A375 (cell line): ENCODE data around the gene CA7. TPM values are rescaled to one million over a fixed set of nuclear protein-coding genes. Genes with fewer than 3 reads are reported as not detected.

Source experiments
- total RNA-seq: library from RNA; depleted of rRNA; stranded (reverse); fragments of >200 nt; shearing (Covaris generic); gene quantifications from 2 replicates; pipeline ENCODE4 v1.2.3, GENCODE V29; 2014; rRNA removed

The CA7 gene
- total RNA-seq: not detected in 2 replicates

DNA sequence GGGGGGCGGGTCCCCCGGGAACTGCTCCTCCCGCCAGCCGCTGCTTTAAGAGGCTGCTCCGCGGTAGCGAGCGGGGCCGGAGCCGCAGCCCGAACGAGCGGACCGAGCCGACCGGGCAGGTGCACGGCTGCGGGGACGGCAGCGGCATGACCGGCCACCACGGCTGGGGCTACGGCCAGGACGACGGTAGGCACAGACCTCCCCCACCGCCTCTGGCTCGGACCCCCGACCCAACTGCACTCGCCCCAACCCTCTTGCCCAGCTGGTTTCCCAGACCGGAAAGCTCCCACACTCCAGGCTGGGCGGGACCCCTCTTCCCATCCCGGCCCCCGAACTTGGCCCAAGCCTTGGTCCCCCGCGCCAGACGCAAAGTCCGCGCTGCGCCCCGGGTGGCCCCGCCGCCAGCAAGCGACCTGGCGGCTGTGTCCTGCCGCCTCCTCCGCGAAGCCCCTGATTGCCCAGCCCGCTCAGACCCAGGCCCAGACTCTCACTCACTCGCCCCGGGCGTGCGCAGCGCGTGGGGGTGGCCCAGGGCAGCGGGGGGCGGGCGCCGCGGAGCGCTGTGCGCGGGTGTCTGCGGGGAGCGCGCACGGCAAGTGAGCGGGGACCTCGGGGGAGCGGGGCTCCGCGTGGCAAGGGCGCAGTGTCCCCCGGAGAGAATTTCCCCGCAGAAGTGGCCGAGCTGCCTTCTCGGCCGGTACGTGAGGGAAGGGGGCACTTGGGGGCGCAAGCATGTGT lies at the start of gene CA7:
TSS of gene CA7 (plus strand) at position 73 of the 738 bp plus-strand sequence. CDS start at position 147, 74 bp downstream.

DNA sequence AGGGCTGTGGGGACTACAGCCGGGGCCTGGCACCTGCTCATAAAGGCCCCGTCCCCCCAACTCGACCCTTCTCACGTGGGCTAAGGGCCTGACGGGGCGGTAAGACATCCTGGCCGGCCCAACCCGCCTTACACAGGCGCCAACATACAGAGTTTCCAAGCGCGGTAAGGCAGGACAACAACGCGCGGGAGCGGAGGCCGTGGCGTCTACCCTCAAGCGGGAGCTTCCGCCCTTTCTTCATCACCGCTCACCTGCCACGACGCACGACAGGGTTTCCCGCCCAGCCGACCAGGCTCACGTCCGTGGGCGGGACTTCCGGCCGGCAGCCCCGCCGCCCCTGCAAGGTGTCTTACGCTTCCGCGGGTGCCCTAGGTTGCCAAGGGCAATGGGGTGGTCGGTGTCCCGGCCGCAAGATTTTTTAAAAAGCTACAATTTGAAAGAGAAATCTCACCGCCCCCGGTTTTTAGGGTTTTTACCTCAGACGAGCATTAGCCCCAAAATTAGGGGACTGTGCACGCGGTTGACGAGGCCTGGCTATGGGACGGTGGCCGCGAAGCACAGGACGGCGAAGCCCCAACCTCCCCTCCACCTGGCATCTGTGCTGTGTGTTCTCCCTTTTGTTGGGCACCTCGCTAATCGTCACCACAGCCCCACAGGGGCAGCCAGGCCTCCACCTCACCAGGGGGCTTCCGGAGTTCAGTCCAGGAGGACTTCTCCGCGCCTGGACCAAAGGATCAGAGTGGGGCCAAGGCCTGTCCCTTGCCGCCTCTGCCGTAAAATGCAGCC lies 42.7 kb upstream of the CA7 start, which contains the start of gene TERB1:
TSS of gene TERB1 (minus strand) at position 265 of the 786 bp plus-strand sequence. CDS start 4,786 bp downstream, outside the sequence.

DNA sequence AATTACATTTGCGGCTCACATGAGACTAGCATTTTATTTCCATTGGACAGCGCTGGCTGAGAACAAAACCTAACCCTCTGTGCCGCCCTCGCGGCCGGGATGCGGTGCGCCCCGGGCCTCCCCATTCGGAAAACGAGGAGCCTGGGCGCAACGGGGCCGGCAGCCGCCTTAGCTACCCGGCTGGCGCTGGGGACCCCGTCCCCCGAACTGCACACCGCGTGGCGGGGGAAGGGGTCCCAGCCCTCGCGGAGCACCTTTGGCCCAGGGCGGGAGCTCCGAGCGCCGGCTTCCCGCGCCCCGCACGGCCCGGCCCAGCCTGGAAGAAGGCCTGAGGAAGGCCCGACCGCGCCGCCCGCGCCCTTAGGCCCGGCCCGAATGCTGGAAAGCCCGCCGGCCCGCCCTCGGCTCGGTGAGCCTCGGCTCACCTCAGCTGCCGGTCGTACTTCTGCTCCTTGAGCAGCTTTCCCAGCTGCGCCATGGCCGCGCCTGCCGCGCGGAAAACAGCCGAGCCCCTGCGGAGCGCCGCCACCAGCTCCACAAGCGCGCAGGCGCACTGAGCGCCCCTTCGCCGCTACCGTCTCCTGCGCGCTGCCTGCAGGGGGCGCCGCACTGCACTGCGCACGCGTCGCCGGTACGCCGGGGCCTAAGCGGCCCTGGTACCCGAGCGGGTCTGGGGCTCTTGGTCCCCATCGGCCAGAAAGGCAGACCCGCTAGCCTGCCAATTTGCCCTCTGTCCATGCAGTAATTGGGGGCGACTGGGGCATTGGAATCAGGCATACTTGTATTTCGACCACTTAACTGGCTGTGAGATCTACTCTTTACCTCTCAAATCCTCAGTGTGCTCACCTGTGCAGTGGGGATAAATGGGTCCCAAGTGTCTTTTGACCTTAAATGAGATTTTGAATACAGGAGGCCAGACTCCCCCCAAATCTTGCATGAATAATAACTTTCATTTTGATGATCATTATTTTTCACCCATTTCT lies 13.5 kb upstream of the CA7 start, which contains the start of gene NAE1:
TSS of gene NAE1 (minus strand) at position 555 of the 983 bp plus-strand sequence. CDS start at position 478, 77 bp downstream.

DNA sequence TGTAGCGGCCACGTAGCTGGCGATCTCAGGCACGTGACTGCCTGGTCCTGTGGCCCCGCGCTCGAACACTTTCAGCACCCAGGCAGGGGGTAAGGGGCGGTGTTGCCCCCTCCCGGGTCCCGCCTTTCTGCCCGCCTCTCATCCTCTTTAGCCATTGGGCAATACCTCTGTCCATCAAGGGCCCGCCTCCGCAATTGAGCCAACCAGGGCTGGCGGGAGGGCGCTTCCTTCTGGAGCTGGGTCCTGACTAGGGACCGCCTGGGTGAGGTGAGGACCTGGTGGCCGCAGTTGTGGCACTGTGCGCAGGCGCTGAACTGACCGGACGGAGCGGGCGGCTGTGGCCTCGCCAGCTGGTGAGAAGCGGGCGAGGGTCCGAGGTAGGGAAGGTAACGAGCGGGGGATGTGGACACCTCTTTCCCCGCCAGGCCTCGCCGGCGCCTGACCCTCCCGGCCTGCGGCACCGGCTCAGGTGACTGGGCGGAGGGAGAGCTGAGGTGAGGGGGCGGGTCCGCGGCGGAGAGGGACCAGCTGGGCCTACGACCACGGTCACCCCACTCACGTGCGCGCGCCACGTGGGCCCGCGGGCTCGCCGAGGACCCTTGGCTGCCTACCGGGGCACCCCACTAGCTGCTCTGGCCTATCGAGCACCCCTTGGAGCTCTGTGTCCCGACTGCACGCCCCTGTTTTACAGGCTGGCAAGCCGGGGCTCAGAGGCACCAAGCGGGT lies 36.2 kb downstream of the CA7 start, which contains the start of gene PDP2:
TSS of gene PDP2 (plus strand) at position 228 of the 726 bp plus-strand sequence. CDS start 3,770 bp downstream, outside the sequence.

Other genes starting within 250 kb of the CA7 start
- gene CMTM3, start 239.7 kb upstream of the CA7 start, total RNA-seq: 17.1 and 19.3 TPM in 2 replicates
- gene CMTM4, start 147.7 kb upstream of the CA7 start, total RNA-seq: 14.4 and 19.1 TPM in 2 replicates
- gene DYNC1LI2, start 92.8 kb upstream of the CA7 start, total RNA-seq: 98.4 and 109 TPM in 2 replicates
- not detected in 2 replicates for gene TERB1, start 42.8 kb upstream of the CA7 start, total RNA-seq
- 82.9 and 106 TPM in 2 replicates for gene NAE1, start 13.4 kb upstream of the CA7 start, total RNA-seq
- 5.7 and 6.2 TPM in 2 replicates for gene PDP2, start 36.1 kb downstream of the CA7 start, total RNA-seq
- not detected in 2 replicates for gene CDH16, start 74.5 kb downstream of the CA7 start, total RNA-seq
- 0.11 and 0.68 TPM in 2 replicates for gene RRAD, start 81.1 kb downstream of the CA7 start, total RNA-seq
- 255 and 274 TPM in 2 replicates for gene CIAO2B, start 90.0 kb downstream of the CA7 start, total RNA-seq
- gene CES2, start 91.1 kb downstream of the CA7 start, total RNA-seq: 31.8 and 39.1 TPM in 2 replicates
- gene CES3, start 116.9 kb downstream of the CA7 start, total RNA-seq: 1.3 and 4.5 TPM in 2 replicates
- gene CES4A, start 144.2 kb downstream of the CA7 start, total RNA-seq: 0.72 TPM in 1 of 2 replicates, not detected in the other
- gene CBFB, start 184.7 kb downstream of the CA7 start, total RNA-seq: 123 and 128 TPM in 2 replicates